ENCODE measurements around the gene MERTK. TPM values are rescaled to one million over a fixed set of nuclear protein-coding genes. Genes with fewer than 3 reads are reported as not detected.

The MERTK gene
- total RNA-seq, 4 donors from 2014 or later, result 3.4 to 9.7 (median 4.9) TPM

DNA sequence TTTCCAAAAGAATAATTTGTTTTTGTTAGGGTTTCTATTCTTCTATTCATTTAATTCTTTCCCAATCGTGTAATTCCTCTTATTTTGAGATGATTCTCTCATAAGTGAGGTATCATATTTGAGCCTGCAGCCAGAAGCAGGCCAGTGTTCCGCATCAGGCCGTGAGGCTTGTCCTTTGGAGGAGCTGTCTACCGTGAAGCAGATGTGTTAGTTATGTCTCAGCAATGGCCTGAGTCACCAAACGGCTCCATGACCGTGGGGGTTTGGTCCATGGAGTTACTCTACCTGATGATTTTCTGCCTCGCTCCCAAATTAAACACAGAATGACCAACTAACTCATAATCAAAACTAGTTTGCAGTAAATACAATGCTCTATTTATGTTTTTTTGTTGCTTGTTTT is 92.4 kb downstream of the MERTK start:
- WGBS, 2 donors, result 92 to 94% methylated on average over 7 of the region's 7 CpGs
- DNase-seq (ENCODE audit: low spot score in 2 of 2), result no peak
- TF ChIP-seq, protein P1, sequence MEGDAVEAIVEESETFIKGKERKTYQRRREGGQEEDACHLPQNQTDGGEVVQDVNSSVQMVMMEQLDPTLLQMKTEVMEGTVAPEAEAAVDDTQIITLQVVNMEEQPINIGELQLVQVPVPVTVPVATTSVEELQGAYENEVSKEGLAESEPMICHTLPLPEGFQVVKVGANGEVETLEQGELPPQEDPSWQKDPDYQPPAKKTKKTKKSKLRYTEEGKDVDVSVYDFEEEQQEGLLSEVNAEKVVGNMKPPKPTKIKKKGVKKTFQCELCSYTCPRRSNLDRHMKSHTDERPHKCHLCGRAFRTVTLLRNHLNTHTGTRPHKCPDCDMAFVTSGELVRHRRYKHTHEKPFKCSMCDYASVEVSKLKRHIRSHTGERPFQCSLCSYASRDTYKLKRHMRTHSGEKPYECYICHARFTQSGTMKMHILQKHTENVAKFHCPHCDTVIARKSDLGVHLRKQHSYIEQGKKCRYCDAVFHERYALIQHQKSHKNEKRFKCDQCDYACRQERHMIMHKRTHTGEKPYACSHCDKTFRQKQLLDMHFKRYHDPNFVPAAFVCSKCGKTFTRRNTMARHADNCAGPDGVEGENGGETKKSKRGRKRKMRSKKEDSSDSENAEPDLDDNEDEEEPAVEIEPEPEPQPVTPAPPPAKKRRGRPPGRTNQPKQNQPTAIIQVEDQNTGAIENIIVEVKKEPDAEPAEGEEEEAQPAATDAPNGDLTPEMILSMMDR (IDR thresholded peaks at IDR 0.05), result no peak
- TF ChIP-seq POLR2A (IDR thresholded peaks at IDR 0.05), result no peak
- H3K4me3 ChIP-seq (ENCODE audit: low read depth, poor library complexity, severe bottlenecking), result no peak overlapping the region
- intact Hi-C loops (cut with DNase I; ENCODE audit: low total_unique reads), result no loop called here

DNA sequence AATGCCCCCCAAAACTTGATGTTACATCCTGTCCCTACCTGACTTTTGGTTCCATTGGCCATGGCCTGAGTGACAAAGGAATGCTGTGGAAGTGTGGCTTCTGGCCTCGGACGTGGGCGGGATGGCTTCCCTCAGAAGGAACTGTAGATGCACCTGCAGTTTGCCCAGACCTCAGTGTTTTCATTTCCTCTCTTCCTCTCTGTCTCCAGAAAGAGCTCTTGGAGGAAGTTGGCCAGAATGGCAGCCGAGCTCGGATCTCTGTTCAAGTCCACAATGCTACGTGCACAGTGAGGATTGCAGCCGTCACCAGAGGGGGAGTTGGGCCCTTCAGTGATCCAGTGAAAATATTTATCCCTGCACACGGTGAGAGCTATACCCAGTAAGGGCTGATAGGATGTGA is 95.6 kb downstream of the MERTK start:
- TF ChIP-seq, protein P1 (IDR thresholded peaks at IDR 0.05), result no peak
- TF ChIP-seq POLR2A (IDR thresholded peaks at IDR 0.05), result no peak
- DNase-seq (ENCODE audit: low spot score in 2 of 2), result no peak
- intact Hi-C loops (cut with DNase I; ENCODE audit: low total_unique reads), result no loop called here
- 79 to 87% methylated on average over 7 to 8 of the region's 8 CpGs for WGBS, 2 donors
- no peak overlapping the region for H3K4me3 ChIP-seq (ENCODE audit: low read depth, poor library complexity, severe bottlenecking)

GRCh38 chr2:111995148-111995547 is 96.7 kb downstream of the MERTK start:
- no peak overlapping the region for H3K4me3 ChIP-seq (ENCODE audit: low read depth, poor library complexity, severe bottlenecking)

DNA sequence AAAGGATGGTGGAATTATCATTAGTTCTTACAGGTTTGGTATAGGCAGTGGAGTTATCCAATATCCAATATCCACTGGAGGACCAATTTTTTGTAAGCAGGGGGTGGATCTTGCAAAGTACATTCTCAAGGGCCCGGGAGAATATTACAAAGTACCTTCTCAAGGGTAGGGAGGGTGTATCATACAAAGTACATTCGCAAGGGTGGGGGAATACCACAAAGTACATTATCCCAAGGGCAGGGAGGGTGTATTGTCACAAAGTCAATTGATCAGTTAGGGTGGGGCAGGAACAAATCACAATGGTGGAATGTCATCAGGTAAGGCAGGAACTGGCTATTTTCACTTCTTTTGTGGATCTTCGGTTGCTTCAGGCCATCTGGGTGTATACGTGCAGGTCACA is 101.4 kb downstream of the MERTK start:
- intact Hi-C loops (cut with DNase I; ENCODE audit: low total_unique reads), result no loop called here
- H3K4me3 ChIP-seq (ENCODE audit: low read depth, poor library complexity, severe bottlenecking), result no peak overlapping the region
- TF ChIP-seq, protein P1 (IDR thresholded peaks at IDR 0.05), result no peak
- no peak for TF ChIP-seq POLR2A (IDR thresholded peaks at IDR 0.05)
- DNase-seq (ENCODE audit: low spot score in 2 of 2), result no peak
- 66 to 93% methylated on average over 4 of the region's 4 CpGs for WGBS, 2 donors

More at GRCh38 chr2:111995148-111995547, 96.7 kb downstream of the MERTK start:
- TF ChIP-seq, protein P1 (IDR thresholded peaks at IDR 0.05), result no peak
- no peak for TF ChIP-seq POLR2A (IDR thresholded peaks at IDR 0.05)
- intact Hi-C loops (cut with DNase I; ENCODE audit: low total_unique reads), result no loop called here
- 85 to 87% methylated on average over 5 of the region's 5 CpGs for WGBS, 2 donors
- no peak for DNase-seq (ENCODE audit: low spot score in 2 of 2)

- DNase-seq (ENCODE audit: low spot score in 2 of 2), result no peak
- TF ChIP-seq, protein P1 (IDR thresholded peaks at IDR 0.05), result no peak
- no peak for TF ChIP-seq POLR2A (IDR thresholded peaks at IDR 0.05)
- intact Hi-C loops (cut with DNase I; ENCODE audit: low total_unique reads), result no loop called here
- 78 to 79% methylated on average over 5 of the region's 5 CpGs for WGBS, 2 donors
- no peak overlapping the region for H3K4me3 ChIP-seq (ENCODE audit: low read depth, poor library complexity, severe bottlenecking)
These were observed 102.2 kb downstream of the MERTK start for GRCh38 chr2:112000399-112001135.
